Panc1 (cell line): Measurements from ENCODE around the gene TUBB1. TPM values are rescaled to one million over a fixed set of nuclear protein-coding genes. Genes with fewer than 3 reads are reported as not detected.

ENCODE experiments used
- ATAC-seq: fragments of 200-7000 bp; cut with Tn5 transposase; 2 replicates; pipeline ENCODE4 v1.9.1; 2020; ENCODE audit warnings: mild to moderate bottlenecking, moderate library complexity
- BruUV-seq: library from RNA; stranded (reverse); fragments of 400-500 nt; replicated peaks from 2 replicates; lab custom pipeline; 2021; lab: Mats Ljungman, UMichigan
- CTCF ChIA-PET: fragments of 300-600 bp; sonication (Branson Sonifier 250); formaldehyde crosslinking; loops from one replicate; lab custom pipeline; 2022; ENCODE audit warnings: antibody characterized with exemption; lab: Charles Lee
- POLR2A ChIA-PET: fragments of 300-600 bp; sonication (Branson Sonifier 250); formaldehyde crosslinking; loops from one replicate; lab custom pipeline; 2022; ENCODE audit warnings: antibody characterized with exemption; lab: Charles Lee
- DNase-seq: peaks from one replicate; pipeline ENCODE4 v3.0.0-alpha.2; 2010; ENCODE audit warnings: low read depth, low spot score
- H3K27ac ChIP-seq: 2 replicates; pipeline ENCODE4 v1.5.1; 2011; ENCODE audit warnings: mild to moderate bottlenecking, low read length, inconsistent platforms
- H3K27me3 ChIP-seq: fragments of 200-500 bp; sonication (Bioruptor generic); 2 replicates; pipeline ENCODE4 v1.6.0; 2014; ENCODE audit warnings: low read length, inconsistent platforms; ENCODE audit not compliant: control insufficient read depth, insufficient read depth
- H3K36me3 ChIP-seq: fragments of 200-500 bp; sonication (Bioruptor generic); 2 replicates; pipeline ENCODE4 v1.5.1; 2014; ENCODE audit warnings: inconsistent platforms, mild to moderate bottlenecking, low read length, moderate library complexity; ENCODE audit not compliant: control insufficient read depth, insufficient read depth
- H3K4me1 ChIP-seq: 2 replicates; pipeline ENCODE4 v1.5.1; 2011; ENCODE audit warnings: inconsistent platforms, mild to moderate bottlenecking, low read length, moderate library complexity; ENCODE audit not compliant: control insufficient read depth, insufficient read depth
- H3K4me3 ChIP-seq, 2 experiments: 2 replicates each; pipeline ENCODE4 v1.5.1; 2011 to 2012; ENCODE audit warnings: low read depth in 2 of 2, low read length in 2 of 2, mild to moderate bottlenecking in 2 of 2, inconsistent platforms in 1 of 2, moderate library complexity in 1 of 2
- H3K9me3 ChIP-seq: fragments of 200-500 bp; sonication (Bioruptor generic); 2 replicates; pipeline ENCODE4 v1.5.1; 2014; ENCODE audit warnings: low read depth, mild to moderate bottlenecking, inconsistent platforms, low read length, moderate library complexity; ENCODE audit not compliant: control insufficient read depth, insufficient read depth
- POLR2AphosphoS5 ChIP-seq: IDR thresholded peaks from 2 replicates; pipeline ENCODE4 v1.6.1; 2012; ENCODE audit warnings: mild to moderate bottlenecking, low read depth, low read length, moderate library complexity
- SIN3A ChIP-seq: IDR thresholded peaks from 2 replicates; pipeline ENCODE4 v1.6.1; 2012; ENCODE audit warnings: low read depth, mild to moderate bottlenecking, low read length, moderate library complexity, borderline replicate concordance; ENCODE audit not compliant: insufficient read depth
- TCF7L2 ChIP-seq: IDR thresholded peaks from 2 replicates; pipeline ENCODE4 v1.6.1; 2011; ENCODE audit warnings: mild to moderate bottlenecking, low read depth, low read length, inconsistent platforms
- in situ Hi-C: cut with HindIII; loops from 2 replicates; pipeline ENCODE4 v1.10.0; 2016; ENCODE audit warnings: low sequenced_read_pairs, low pct_unique_long_range_greater_than_20kb
- intact Hi-C: fragments of 100-400 bp; cut with micrococcal nuclease; formaldehyde crosslinking; loops from one replicate; pipeline ENCODE4 v1.10.0; 2022; ENCODE audit not compliant: unreplicated experiment
- total RNA-seq: library from RNA; stranded (reverse); gene quantifications from one replicate; pipeline ENCODE4 v1.2.1, GENCODE V29; 2021; ENCODE audit not compliant: unreplicated experiment
- TF ChIP-seq, protein P1 (sequence below), 2 experiments: IDR thresholded peaks; 2 replicates each; pipeline ENCODE4 v1.6.1; 2011 to 2012; ENCODE audit warnings: low read depth in 2 of 2, control low read depth in 1 of 2, low read length in 1 of 2, mild to moderate bottlenecking in 1 of 2, moderate library complexity in 1 of 2; ENCODE audit not compliant: insufficient read depth in 1 of 2
- TF ChIP-seq, protein P2 (sequence below): fragments of 450-650 bp; IDR thresholded peaks from 2 replicates; pipeline ENCODE4 v1.5.1; 2017; ENCODE audit warnings: mild to moderate bottlenecking

Gene TUBB1
- total RNA-seq, 1 experiment from 2014 or later = not detected

DNA sequence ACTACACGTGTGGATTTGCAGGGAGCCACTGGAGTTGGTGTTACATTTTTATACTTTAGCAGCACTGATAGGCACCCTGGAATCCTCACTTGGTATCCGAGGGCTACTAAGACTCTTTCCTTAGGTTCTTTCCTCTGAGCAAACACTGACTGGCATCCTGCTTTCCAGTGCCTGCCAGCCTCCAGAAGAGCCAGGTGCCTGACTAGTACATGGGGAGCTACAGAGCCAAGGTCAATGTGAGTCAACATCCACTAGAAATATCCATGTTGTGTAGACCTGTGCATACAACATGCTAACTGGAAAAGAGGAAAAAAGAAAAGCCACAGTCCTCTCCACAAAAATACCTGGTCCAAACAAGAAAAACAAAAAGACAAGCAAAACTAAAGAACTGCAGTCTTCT lies 5.9 kb downstream of the TUBB1 start:
- in situ Hi-C loops (no loop called here), intact Hi-C loops (no loop called here)
- Histone ChIP-seq H3K27ac (no peak overlapping the region), H3K27me3 (no peaks in the 10 kb centered on the region), H3K4me3 (no peak overlapping the region), H3K9me3 (no peaks in the 10 kb centered on the region), H3K4me1 (peaks cover 18% of the 10 kb centered on the region), H3K36me3 (peaks cover 48% of the 10 kb centered on the region)
- BruUV-seq = no TSS peak
- ATAC-seq (no peak), DNase-seq (no peak)
- ChIA-PET POLR2A (interaction anchor here (0.6 kb wide), 1 partner anchor 70 kb away, joined by 6 read pairs; no protein-coding TSS in a partner anchor), CTCF (no interaction called here)
- TF ChIP-seq POLR2AphosphoS5 = no peak
- TF ChIP-seq, protein P1, sequence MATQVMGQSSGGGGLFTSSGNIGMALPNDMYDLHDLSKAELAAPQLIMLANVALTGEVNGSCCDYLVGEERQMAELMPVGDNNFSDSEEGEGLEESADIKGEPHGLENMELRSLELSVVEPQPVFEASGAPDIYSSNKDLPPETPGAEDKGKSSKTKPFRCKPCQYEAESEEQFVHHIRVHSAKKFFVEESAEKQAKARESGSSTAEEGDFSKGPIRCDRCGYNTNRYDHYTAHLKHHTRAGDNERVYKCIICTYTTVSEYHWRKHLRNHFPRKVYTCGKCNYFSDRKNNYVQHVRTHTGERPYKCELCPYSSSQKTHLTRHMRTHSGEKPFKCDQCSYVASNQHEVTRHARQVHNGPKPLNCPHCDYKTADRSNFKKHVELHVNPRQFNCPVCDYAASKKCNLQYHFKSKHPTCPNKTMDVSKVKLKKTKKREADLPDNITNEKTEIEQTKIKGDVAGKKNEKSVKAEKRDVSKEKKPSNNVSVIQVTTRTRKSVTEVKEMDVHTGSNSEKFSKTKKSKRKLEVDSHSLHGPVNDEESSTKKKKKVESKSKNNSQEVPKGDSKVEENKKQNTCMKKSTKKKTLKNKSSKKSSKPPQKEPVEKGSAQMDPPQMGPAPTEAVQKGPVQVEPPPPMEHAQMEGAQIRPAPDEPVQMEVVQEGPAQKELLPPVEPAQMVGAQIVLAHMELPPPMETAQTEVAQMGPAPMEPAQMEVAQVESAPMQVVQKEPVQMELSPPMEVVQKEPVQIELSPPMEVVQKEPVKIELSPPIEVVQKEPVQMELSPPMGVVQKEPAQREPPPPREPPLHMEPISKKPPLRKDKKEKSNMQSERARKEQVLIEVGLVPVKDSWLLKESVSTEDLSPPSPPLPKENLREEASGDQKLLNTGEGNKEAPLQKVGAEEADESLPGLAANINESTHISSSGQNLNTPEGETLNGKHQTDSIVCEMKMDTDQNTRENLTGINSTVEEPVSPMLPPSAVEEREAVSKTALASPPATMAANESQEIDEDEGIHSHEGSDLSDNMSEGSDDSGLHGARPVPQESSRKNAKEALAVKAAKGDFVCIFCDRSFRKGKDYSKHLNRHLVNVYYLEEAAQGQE (IDR thresholded peaks at IDR 0.05; ENCODE audit: insufficient read depth in 1 of 2, low read depth in 2 of 2, low read length in 1 of 2) = no peak
- no peak for TF ChIP-seq SIN3A
- TF ChIP-seq, protein P2, sequence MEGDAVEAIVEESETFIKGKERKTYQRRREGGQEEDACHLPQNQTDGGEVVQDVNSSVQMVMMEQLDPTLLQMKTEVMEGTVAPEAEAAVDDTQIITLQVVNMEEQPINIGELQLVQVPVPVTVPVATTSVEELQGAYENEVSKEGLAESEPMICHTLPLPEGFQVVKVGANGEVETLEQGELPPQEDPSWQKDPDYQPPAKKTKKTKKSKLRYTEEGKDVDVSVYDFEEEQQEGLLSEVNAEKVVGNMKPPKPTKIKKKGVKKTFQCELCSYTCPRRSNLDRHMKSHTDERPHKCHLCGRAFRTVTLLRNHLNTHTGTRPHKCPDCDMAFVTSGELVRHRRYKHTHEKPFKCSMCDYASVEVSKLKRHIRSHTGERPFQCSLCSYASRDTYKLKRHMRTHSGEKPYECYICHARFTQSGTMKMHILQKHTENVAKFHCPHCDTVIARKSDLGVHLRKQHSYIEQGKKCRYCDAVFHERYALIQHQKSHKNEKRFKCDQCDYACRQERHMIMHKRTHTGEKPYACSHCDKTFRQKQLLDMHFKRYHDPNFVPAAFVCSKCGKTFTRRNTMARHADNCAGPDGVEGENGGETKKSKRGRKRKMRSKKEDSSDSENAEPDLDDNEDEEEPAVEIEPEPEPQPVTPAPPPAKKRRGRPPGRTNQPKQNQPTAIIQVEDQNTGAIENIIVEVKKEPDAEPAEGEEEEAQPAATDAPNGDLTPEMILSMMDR = no peak
- TF ChIP-seq TCF7L2 = no peak

DNA sequence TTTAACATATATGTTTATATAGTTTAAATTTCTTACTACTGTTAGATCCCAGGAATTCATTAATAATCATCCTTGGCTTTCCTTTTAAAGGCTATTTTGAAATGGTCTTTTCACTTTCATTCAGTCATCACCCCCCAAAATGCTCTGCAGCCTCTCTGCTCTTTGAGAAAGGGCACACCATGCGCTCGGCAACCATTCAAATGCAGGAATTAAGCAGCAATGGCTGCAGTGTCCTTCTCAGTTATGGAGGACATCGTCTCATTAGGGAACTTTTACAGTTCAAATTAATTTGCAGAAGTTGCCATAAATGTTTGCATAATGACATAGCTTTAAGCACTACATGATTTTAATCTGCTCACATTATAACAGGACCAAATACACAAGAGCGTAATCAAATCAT lies 6.3 kb downstream of the TUBB1 start:
- H3K27me3 ChIP-seq = no peaks in the 10 kb centered on the region
- TF ChIP-seq SIN3A = no peak
- TF ChIP-seq, protein P1 (IDR thresholded peaks at IDR 0.05; ENCODE audit: insufficient read depth in 1 of 2, low read depth in 2 of 2, low read length in 1 of 2) = no peak
- TF ChIP-seq TCF7L2 = no peak
- H3K4me1 ChIP-seq = peaks cover 21% of the 10 kb centered on the region
- ATAC-seq = no peak
- peaks cover 52% of the 10 kb centered on the region for H3K36me3 ChIP-seq
- CTCF ChIA-PET = no interaction called here
- POLR2A ChIA-PET = interaction anchor here (0.6 kb wide), 1 partner anchor 70 kb away, joined by 6 read pairs; no protein-coding TSS in a partner anchor
- BruUV-seq = no TSS peak
- intact Hi-C loops = no loop called here
- in situ Hi-C loops = no loop called here
- no peak overlapping the region for H3K4me3 ChIP-seq
- DNase-seq = no peak
- no peak overlapping the region for H3K27ac ChIP-seq
- H3K9me3 ChIP-seq = no peaks in the 10 kb centered on the region
